Nephron progenitor cell (in vitro differentiated cells): ENCODE measurements around the gene TRPM6.

Source experiments
- DNase-seq: peaks from one replicate; pipeline ENCODE4 v3.0.0; 2021
- H3K27ac Mint-ChIP-seq: 2 replicates; pipeline ENCODE4 v1.8.0; 2021; ENCODE audit warnings: mild to moderate bottlenecking, moderate library complexity, mixed read lengths
- H3K27me3 Mint-ChIP-seq: 2 replicates; pipeline ENCODE4 v1.8.0; 2021; ENCODE audit warnings: mild to moderate bottlenecking, low read depth, mixed read lengths; ENCODE audit not compliant: poor library complexity
- H3K36me3 Mint-ChIP-seq: 2 replicates; pipeline ENCODE4 v1.8.0; 2021; ENCODE audit warnings: low read depth, mixed read lengths
- H3K4me1 Mint-ChIP-seq: 2 replicates; pipeline ENCODE4 v1.8.0; 2021; ENCODE audit warnings: mixed read lengths
- H3K4me3 Mint-ChIP-seq: 2 replicates; pipeline ENCODE4 v1.8.0; 2021; ENCODE audit warnings: mild to moderate bottlenecking, moderate library complexity, mixed read lengths
- H3K9me3 Mint-ChIP-seq: 2 replicates; pipeline ENCODE4 v1.8.0; 2021; ENCODE audit warnings: mild to moderate bottlenecking, moderate library complexity, mixed read lengths
- CTCF ChIP-seq: fragments of 200-600 bp; sonication (generic); IDR thresholded peaks from 2 replicates; pipeline ENCODE4 v1.5.0; 2021; ENCODE audit warnings: antibody characterized with exemption

TRPM6 gene, protein sequence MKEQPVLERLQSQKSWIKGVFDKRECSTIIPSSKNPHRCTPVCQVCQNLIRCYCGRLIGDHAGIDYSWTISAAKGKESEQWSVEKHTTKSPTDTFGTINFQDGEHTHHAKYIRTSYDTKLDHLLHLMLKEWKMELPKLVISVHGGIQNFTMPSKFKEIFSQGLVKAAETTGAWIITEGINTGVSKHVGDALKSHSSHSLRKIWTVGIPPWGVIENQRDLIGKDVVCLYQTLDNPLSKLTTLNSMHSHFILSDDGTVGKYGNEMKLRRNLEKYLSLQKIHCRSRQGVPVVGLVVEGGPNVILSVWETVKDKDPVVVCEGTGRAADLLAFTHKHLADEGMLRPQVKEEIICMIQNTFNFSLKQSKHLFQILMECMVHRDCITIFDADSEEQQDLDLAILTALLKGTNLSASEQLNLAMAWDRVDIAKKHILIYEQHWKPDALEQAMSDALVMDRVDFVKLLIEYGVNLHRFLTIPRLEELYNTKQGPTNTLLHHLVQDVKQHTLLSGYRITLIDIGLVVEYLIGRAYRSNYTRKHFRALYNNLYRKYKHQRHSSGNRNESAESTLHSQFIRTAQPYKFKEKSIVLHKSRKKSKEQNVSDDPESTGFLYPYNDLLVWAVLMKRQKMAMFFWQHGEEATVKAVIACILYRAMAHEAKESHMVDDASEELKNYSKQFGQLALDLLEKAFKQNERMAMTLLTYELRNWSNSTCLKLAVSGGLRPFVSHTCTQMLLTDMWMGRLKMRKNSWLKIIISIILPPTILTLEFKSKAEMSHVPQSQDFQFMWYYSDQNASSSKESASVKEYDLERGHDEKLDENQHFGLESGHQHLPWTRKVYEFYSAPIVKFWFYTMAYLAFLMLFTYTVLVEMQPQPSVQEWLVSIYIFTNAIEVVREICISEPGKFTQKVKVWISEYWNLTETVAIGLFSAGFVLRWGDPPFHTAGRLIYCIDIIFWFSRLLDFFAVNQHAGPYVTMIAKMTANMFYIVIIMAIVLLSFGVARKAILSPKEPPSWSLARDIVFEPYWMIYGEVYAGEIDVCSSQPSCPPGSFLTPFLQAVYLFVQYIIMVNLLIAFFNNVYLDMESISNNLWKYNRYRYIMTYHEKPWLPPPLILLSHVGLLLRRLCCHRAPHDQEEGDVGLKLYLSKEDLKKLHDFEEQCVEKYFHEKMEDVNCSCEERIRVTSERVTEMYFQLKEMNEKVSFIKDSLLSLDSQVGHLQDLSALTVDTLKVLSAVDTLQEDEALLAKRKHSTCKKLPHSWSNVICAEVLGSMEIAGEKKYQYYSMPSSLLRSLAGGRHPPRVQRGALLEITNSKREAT (N-terminal part only)

DNA sequence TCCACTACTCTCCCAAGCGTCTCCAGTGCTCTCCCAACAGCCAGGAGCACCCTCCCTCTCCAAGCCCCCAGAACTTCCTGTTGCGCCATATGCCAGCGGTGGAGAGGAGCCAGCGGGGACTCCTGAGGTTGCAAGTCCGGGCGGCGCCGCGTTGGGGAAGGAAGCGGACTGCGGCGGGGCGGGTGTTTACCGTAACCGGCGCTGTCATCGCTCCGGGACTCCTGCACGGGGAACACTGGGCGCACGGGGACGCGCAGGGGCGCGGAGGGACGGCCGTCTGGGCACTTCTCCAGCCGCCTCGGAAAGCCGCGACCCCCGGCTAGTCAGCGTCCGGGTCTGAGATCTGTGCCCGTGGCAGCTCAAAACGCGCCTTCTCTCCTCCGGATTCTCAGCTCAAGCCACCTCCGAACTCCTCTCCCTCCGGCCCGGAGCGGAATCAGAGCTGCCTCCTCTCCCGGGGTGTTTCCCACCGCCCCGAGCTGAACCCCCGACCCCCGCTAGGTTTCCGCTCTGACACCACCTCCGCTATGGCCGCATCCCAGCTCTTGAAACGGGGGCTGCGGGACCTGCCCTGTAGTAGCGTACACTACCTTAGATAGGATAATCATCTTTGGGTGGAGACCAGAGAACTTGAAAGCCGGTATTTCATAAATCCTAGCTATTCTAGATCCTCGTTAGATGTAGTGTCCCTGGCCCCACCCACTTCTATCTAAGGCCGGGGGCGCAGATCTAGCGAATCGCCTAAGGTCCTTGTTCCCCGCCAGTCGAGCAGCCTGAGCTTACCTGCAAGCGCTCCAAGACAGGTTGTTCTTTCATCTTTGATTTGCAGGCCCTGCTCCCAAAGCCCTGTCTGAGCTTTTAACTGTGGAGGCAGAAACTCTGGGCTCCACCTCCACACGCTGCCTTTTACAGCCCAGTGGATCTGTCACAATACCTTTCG lies at the start of gene TRPM6:
Gene TRPM6 (minus strand): TSS at position 881 of the 940 bp plus-strand sequence. CDS start 65 bp downstream, at position 816.
- no peak for TF ChIP-seq CTCF
- peaks cover 45% of the 10 kb centered on the region for H3K27me3 Mint-ChIP-seq
- peaks cover 11% of the 10 kb centered on the region for H3K9me3 Mint-ChIP-seq
- peak within 1 kb of the TSS; percentile 95 for H3K4me3 Mint-ChIP-seq
- no peaks in the 10 kb centered on the region for H3K36me3 Mint-ChIP-seq
- H3K27ac Mint-ChIP-seq = no peak within 1 kb of the TSS
- peaks cover 3% of the 10 kb centered on the region for H3K4me1 Mint-ChIP-seq
- peak; percentile 75 for DNase-seq

DNA sequence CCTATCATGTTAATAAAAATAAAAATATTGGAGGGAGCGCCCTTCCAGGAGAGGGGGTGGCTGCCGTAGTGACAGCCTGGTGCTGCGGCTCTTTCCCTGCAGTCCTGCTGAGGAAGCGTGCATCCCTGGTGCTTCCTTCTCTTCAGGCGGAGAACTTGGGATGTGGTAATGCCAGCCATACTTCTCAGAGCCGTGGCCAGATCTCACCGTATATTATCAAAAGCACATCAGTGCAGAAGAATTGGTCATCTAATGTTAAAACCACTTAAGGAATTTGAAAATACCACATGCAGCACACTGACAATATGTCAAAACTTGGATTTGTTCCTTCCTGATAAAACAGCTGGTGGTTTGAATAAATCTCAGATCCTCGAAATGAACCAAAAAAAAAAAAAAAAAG lies 47.3 kb upstream of the TRPM6 start:
- no peak for DNase-seq
- H3K27ac Mint-ChIP-seq = no peak overlapping the region
- no peaks in the 10 kb centered on the region for H3K36me3 Mint-ChIP-seq
- TF ChIP-seq CTCF = no peak
- peaks cover 33% of the 10 kb centered on the region for H3K9me3 Mint-ChIP-seq
- no peak overlapping the region for H3K4me3 Mint-ChIP-seq
- H3K4me1 Mint-ChIP-seq = no peaks in the 10 kb centered on the region
- H3K27me3 Mint-ChIP-seq = peaks cover 7% of the 10 kb centered on the region

DNA sequence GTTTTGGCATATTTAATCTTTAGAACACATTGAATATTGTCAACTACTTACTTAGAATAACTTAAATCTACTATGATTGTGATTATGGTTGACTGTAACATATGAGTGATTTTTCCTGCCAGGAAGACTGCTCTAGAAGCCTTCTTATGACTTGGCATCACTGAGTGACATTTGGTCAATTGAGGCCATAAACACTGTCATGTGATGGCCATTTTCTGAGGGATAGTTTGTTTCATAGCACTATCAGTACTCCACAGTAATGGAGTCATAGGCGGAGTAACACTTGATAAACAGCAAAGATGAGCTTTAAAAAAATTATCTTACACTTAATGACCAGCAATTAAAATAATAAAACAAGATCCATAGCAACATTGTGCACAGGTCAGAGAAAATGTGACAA lies 34.0 kb upstream of the TRPM6 start:
- no peak for TF ChIP-seq CTCF
- H3K27me3 Mint-ChIP-seq = no peaks in the 10 kb centered on the region
- H3K27ac Mint-ChIP-seq = no peak overlapping the region
- no peak for DNase-seq
- no peaks in the 10 kb centered on the region for H3K4me1 Mint-ChIP-seq
- no peaks in the 10 kb centered on the region for H3K9me3 Mint-ChIP-seq
- H3K4me3 Mint-ChIP-seq = no peak overlapping the region
- no peaks in the 10 kb centered on the region for H3K36me3 Mint-ChIP-seq

DNA sequence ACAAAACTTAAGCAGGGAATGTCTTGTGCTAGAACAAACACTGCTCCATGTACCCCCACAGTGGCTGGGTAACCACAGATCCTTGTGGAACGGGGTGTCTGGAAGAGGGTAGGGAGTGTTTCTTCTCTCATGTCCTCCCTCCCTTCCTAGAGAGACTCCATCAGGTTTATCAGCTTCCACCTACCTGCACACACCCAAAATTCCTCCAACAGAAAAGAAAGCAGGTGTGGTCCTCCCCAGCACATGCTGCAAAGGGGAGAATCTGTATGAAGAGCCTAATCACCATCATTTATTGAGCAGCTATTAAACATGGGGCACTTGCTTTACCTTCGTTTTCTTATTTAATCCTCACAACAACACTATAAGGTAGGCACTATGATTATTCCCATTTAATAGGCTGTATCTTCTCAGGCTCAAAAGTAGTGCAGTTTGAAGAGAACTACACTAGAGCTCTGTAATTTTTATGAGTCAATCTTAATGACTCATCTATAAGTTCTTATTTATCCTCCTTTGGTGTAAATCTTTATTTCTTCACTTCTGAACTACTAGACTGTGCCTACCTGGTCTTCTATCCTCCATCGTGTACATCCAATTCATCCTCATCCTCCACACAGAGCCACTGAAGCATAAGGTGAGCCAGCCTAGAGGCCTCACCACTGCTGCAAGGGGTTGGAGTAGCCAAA lies 33.4 kb upstream of the TRPM6 start:
- Mint-ChIP-seq H3K36me3 (no peaks in the 10 kb centered on the region), H3K4me1 (no peaks in the 10 kb centered on the region), H3K27ac (no peak overlapping the region), H3K27me3 (no peaks in the 10 kb centered on the region), H3K4me3 (no peak overlapping the region), H3K9me3 (no peaks in the 10 kb centered on the region)
- DNase-seq = no peak
- TF ChIP-seq CTCF = no peak
